ENCODE data around the gene ATF4.
"Not testable (repeated sequence)": the region's sequence is repeated elsewhere in the genome, so short reads cannot be mapped to it uniquely, and the experiment has no call there.

Gene ATF4

DNA sequence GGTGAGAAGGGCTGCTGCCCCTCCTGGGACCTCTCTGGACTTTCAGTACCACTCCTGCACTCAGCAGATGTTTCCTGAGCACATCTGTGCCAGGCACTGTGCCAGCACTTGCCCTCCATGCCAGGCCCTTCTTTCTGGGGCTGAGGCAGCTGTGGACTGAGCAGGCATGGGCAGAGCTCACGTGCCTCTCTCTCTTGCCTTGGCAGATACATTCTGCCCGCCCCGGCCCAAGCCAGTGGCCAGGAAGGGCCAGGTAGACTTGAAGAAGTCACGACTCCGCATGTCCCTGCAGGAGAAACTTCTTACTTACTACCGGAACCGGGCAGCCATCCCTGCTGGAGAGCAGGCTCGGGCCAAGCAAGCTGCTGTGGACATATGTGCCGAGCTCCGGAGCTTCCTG lies 8.3 kb upstream of the ATF4 start:
- no peak for DNase-seq

DNA sequence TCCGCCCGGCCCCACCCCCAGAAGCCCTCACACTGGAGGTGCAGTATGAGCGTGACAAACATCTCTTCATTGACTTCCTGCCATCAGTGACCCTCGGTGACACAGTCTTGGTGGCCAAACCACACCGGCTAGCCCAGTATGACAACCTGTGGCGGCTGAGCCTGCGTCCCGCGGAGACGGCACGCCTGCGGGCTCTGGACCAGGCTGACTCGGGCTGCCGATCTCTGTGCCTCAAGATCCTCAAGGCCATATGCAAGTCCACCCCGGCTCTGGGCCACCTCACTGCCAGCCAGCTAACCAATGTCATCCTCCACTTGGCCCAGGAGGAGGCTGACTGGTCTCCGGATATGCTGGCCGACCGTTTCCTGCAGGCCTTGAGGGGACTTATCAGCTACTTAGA lies 6.6 kb upstream of the ATF4 start:
- DNase-seq, result no peak

DNA sequence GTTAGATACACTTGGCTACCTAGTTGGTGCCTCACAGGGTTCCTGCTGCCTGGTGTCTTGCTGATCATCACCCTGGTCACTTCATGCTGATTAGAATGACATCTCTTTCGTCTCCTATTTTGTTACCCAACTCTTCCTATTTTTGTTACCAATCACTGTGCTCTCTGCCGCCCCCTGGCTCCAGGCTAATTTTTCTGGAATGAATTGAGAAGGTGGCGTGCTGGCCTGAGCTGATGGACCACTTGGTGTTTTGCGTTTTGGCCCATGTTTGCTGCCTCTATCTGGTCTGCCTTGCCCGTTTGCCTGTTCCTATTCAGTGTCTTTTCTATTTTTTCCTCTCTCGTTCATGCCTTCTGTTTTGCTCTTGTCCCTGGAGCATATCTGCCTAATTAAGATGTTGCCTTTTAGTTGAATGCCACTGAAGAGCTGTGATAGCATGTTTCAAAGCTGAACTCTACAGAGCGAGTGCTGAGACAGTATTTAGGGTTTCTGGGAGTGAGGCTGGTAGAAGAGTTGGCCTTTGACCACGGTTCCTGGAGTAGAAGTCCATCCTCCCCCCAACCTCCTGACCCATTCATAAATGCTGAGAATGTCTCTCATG lies 5.9 kb upstream of the ATF4 start:
- peak; percentile 41 for DNase-seq

DNA sequence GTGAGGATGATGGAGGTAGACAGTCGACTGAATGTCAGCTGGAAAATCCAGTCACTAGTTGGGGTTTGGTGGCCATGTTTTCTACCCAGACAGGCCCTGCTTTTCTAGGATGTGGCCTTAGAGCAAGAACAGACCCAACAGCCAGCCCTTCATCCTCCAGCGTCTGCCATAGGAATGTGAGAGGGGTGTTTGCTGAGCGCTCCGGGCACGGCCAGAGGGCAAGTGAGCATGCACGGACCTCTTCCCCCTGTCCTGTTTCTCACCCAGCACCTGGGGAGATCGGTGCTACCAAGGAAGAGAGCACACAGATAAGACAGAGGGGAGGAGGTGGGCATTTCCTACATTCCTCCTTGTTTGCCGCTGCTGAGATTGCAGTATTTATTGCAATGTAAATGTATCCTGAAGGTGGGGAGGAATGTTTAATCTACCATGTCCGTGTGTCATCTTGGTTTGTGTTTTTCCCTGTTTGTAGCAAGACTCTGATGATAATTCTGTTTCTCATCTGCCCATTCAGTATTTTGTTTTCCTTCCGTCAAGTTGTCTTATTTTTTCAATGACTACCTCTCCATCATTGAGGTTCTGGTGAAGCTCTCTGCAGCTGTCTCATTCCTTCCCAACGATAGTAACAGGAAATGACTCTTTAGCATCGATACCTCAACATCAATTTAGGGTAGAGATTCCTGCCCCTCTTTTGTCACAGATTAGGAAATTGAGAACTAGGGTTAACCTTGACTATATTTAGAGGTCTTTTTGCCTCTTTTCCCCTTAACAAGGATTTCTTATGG lies 4.9 kb upstream of the ATF4 start:
- no peak for DNase-seq

DNA sequence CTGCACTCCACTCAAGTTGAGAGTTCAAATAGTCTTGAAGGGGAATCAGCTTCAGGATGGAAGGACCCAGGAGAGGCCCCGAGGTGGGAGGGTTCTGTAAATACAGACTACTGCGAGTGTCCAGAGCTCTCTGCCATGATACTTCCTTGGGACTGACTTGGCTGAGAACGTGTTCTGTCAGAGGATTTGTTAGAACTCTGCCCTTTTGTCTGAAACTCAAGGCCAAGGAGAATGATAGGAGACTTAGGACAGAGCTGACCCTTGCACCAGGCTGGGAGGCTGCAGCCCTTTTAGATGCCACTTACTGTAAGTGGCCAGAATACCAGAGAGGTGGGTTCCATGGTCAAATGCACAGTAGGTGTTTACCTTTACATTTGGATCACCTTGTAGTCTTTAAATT lies 2.9 kb upstream of the ATF4 start:
- DNase-seq, result no peak

DNA sequence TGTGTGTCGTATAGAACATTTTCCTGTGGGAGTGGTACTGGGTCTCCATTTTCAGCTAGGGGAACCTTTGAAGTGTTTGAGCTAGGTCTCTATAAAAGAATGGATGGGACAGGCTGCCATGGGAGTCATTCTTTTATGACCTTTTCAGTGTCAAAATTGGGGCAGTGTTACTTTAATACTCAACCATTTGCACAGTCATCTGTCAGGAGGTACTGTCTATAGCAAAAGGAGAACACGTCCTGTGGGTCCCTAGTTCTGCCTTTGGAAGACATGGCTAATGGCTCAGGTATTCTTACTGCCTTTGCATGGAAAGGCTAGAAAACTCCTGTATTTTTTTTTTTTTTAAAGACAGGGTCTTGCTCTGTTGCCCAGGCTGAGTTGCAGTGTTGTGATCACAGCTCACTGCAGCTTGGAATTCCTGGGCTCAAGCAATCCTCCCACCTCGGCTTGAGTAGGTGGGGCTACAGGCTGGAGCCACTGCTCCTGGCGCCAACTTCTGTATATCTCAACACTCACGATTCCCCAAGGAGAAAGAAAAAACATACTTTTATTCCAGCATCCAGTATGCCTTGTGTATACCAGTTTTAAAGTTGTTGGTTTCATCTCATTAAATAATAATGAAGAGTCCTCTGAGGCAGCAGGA lies 2.1 kb upstream of the ATF4 start:
- peak; percentile 26 for DNase-seq

DNA sequence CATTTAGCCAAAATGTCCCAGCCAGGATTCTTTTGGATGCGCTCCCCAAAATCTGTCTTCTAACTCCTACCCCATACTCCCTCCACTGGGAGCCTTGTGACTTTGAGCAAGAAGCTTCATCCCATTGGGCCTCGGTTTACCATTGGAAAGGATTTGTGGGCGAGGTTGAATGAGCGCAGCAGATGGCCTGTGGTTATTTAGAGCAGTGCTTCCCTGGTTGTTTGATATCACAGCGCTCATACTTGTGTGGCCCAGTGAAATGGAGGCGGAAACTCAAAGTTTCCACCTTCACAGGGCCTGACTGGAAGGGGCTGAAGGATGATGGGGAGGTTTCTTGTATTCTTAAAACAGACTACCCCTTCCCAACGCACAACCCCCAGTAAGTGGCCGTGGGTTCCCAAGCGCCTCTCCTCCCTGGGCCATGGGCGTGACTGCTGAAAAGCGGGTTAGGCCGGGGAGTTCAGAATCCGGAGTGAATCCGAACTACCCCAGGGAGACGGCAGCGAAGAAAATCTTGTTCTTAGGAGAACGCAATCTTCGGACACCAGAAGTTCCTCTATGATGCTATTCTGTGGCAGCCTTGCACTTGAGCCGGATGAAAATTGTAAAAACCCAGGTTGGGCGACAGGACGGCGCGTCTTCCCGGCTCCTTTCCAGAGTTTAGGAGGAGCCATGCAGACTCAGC lies 1.2 kb upstream of the ATF4 start:
- DNase-seq, result peak; percentile 74

DNA sequence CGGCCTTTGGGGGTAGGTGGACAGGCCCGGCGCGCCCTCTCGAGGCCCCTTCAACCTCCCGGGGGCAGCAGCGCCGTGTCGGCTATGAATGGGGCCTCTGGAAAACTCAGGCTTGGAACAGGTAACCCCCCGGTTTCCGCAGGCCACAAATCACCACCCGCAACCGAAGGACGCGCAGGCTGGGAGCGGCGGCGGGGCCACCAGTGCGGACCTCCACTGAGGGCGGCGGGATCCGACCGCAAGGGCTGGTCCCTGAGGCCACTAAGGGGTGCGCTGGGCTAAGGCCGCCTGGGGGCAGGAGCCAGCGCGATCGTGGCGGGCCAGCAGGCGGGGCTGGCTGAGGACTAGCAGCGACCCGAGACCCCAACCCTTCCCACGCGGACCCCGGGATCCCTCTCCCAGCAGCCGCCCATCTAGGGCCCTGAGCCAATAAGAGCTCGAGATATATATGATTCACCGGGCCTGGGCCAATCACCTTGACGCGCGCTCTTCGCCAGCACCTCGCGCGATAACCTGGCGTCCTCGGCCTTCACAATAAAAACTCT lies 609 bp upstream of the ATF4 start:
- peak; percentile 99 for DNase-seq

DNA sequence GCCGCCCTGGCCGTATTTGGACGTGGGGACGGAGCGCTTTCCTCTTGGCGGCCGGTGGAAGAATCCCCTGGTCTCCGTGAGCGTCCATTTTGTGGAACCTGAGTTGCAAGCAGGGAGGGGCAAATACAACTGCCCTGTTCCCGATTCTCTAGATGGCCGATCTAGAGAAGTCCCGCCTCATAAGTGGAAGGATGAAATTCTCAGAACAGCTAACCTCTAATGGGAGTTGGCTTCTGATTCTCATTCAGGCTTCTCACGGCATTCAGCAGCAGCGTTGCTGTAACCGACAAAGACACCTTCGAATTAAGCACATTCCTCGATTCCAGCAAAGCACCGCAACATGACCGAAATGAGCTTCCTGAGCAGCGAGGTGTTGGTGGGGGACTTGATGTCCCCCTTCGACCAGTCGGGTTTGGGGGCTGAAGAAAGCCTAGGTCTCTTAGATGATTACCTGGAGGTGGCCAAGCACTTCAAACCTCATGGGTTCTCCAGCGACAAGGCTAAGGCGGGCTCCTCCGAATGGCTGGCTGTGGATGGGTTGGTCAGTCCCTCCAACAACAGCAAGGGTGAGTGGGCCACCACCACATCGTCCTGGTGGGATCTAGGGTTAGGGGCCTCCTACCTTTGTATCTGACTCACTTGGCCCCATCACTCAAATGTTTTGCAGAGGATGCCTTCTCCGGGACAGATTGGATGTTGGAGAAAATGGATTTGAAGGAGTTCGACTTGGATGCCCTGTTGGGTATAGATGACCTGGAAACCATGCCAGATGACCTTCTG lies 934 bp downstream of the ATF4 start:
- DNase-seq, result not testable (repeated sequence)

DNA sequence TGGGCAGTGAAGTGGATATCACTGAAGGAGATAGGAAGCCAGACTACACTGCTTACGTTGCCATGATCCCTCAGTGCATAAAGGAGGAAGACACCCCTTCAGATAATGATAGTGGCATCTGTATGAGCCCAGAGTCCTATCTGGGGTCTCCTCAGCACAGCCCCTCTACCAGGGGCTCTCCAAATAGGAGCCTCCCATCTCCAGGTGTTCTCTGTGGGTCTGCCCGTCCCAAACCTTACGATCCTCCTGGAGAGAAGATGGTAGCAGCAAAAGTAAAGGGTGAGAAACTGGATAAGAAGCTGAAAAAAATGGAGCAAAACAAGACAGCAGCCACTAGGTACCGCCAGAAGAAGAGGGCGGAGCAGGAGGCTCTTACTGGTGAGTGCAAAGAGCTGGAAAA lies 1.7 kb downstream of the ATF4 start:
- DNase-seq, result not testable (repeated sequence)

DNA sequence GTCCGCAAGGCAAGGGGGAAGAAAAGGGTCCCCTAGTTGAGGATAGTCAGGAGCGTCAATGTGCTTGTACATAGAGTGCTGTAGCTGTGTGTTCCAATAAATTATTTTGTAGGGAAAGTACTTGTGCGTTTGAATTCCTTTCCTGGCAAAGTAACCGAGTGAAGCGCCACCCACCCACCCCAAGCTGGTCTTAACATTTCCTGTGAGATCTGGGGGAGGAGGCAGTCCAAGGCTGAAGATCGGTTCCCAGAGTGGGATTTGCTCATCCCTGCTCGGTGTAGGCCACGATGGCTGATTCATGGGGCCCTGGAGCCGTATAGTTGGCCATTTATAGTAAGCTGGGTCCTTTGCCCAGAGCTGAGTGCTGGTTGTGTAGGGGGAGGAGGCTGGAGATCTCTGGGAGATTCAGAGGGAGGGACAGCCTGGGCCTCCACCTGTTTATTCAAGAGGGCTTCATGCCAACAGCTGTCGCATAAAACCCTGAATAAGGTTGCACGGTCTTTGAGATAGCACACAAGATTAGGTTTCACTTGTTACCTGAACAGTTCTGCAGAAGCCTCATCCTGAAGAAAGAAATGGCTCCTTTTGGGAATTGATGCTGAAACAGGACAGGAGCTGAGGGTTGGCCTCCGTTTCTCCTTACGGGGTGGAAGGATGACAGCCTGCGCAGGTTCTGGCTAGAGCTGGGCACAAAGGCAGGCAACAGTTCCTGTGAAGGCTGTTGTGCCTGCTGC lies 2.4 kb downstream of the ATF4 start:
- peak; percentile 64 for DNase-seq

DNA sequence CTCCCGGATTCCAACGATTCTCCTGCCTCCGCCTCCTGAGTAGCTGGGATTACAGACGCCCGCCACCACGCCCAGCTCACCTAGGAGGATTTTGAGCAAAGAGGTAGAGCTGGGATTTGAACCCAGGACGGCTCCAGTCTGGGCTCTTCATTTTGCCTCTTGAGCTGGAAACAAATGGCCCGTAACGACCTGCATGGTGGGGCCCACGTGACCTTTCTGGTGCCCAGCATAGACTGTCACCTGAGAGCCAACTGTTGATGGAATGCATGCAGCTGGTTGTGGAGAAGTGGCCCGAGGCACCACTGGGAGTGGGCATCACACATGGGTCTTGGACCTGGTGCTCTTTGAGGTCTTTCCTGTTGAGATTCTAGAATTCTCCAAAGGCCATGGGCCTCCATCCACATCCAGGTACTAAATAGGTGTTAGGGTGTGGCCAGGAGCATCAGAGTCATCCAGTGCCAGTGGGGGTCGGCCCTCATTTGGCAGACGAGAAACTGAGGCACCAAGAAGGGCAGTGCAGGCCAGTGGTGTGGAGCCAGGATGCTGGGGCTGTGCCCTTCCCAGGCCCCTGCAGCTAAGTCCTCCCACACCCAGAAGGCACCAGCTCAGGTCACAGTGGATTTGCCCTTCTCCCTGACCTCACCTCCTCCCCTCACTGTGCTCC lies 3.9 kb downstream of the ATF4 start:
- peak; percentile 39 for DNase-seq

DNA sequence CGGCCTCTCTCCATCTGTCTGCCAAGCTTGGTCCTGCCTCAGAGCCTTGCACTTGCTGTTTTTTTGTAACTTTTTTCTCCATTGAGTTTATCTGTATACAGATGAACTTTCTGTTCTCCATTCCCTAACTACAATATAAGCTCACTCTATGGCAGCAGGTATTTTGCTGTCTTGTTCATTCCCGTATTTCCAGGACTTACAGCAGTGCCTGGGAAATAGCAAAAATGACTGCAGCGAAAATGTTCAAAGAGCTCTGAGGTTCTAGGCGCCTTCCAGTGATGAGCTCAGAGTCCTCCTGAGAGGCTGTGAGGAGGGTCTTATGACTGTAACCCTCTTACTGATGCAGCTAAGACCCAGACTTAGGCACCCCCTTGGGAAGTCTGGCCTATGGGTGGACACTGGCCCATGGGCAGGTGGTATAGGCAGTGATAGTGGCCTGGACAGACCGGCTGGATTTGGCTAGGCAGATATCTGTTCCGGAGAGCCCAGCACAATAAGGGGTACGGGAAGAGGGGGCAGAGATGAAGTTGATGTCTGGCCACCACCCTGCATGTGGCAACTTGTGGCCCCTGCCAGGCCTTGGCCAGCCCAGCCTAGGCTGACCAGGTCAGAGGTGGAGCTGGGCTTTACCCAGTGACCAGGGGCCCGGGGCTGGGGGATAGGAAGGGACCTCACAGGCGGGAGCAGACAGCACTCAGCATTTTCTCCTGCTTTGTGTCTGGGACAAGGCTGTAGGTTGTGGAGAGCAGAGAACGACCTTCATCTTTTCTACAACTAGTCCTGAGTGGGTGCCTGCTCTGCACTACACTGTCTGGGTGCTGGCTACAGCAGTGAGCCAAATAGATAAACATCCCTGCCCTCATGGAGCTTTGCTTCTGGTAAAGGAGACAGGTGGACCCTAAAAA lies 4.6 kb downstream of the ATF4 start:
- DNase-seq, result peak; percentile 39

DNA sequence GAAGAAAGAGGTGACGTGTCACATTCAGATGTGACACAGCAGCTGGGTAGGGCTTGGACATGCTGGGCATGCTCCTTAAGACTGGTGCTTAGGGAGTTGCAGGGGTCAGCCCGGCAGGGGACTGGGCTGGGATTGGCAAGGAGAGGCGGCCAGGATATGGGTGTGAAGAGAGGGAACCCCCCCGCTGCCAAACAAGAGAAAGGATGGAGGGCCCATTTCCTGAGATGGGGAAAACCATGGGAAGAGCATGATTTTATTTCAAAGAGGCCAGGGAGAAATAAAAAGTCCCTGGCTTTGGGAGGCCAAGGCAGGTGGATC lies 5.3 kb downstream of the ATF4 start:
- DNase-seq, result no peak

DNA sequence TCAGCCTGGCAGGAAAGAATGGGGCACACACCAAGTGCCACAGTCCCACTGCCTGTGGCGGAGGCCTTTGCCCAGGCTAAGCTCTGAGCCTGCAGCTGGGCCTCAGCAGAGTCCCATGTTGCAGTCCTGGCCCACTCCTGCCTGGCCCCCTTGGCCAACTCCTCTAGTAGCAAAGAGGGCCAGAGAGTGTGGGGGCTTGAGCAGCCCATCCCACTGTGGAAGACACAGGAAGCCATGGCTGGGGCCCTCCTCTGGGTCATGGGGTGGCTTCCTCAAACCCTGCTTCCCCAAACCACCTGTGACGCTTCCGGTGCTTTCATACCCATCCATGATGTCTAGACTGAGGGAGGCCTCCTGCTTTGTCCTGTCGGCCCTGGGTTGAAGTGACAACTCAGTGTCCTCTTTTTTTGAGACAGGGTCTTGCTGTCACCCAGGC lies 6.4 kb downstream of the ATF4 start:
- peak; percentile 58 for DNase-seq

DNA sequence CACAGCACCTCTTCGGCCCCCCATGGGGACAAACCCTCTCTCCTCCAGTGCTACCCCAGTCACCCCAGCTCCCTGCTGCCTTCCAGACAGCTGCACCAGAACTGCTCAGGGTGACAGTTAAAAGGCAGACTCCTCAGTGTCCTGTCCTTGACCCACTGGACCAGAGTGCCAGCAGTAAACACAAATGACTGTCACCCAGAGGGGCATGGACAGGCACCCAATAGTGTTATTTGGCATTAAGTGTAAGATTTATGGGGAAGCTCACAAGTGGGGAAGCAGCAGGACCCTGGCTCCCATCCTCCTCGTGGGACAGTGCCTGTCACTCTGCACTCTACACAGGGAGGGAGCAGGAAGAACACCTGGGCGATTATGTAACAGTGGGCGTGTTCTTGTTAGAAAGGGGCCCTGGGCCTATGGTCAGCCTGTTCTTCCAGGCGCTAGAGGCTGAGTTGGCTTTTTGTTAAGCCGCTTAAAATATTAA lies 7.2 kb downstream of the ATF4 start:
- DNase-seq, result peak; percentile 92

DNA sequence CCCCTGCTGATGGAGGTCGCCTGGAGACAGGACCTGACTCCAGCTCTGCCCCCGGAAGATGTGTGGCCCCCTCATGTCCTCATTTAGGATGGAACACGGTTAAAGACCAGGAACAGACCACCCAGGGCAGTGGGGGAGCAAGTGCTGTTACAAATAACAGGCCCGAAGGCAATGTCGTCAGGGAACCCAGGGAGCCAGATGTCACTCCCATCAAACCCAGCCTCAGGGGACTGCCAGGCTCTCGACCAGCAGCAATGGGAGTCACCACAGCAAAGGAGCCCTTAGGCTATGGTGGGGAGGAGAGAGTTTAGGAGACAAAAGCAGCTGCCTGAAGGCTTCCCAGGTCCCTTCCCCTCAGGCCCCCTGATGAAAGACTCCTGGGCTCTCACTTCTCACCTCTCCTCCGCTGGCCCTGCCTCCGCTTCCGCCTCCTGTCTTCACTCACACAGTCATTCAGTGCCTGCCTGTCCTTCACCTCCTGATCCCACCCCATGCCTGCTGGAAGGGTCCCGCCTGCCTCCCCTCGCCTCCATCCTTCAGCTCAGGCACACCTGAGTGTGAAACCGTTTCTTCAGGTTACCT lies 7.8 kb downstream of the ATF4 start:
- peak; percentile 74 for DNase-seq

DNA sequence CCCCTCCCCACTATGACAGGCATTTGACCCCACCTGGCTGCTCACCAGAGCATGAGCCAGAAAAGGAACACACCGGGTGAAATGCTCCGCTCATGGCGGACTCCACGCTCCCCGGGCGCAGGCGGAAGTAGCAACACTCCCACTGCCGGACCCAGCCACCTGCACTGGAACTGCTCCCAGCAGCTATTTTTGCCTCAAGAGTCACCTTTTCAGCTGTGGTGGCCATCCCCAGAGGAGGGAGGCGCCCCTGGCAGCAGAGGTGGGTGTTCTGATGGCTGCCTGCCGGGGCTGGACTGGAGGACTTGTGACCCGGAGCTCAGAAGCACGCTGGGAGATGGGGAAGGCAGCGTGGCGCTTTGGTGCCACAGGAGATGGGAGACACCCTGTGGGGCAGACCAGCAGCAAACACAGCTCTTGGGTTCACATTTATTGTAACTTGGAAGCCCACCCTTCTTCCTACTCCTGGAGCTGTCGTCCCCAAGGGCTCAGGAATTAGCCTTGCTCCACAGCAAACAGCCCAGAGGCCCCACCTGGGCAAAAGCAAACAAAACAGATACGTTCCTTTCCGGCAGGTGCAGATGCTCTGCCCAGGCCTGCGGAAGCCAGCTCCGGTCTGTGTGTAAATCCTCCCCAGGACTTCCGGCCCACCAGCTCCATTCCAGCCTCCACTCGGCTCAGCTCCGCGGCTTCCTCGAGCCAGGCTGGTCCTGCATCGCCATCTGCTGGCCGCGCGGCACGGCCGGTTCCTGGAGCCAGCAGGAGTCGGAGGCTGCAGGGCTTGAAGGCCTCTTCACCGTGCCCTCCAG lies 8.5 kb downstream of the ATF4 start:
- peak; percentile 91 for DNase-seq

DNA sequence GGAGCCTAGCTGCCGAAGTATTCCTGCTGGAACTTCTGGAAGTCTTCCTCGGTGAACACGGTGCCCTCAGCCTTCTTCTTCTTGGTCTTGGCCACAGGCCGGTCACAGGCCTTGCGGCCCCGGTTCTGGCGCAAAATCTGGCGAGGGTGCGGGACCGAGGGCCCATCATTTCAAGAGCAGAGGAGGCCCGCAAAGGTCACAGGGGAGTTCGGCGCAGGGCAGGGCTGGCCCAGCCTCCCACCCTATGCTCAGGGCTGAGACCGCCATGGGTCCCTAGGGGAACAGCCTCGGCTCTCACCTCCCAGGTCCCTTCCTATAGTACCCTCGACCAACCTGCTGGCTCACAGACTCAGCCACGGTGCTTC lies 9.1 kb downstream of the ATF4 start:
- no peak for DNase-seq

Data from NCI-H82 (cell line).